ENCODE results near the gene MAPKAP1. TPM values are rescaled to one million over a fixed set of nuclear protein-coding genes. Genes with fewer than 3 reads are reported as not detected.

The MAPKAP1 gene
- total RNA-seq, 1 donor from 2014 or later = 70.7 TPM

- no peak for TF ChIP-seq POLR2A (IDR thresholded peaks at IDR 0.05)
- no peak for TF ChIP-seq CTCF (IDR thresholded peaks at IDR 0.05)
- TF ChIP-seq POLR2AphosphoS5 (IDR thresholded peaks at IDR 0.05; ENCODE audit: insufficient read depth in 1 of 2, low read depth in 1 of 2) = no peak
- H3K4me1 ChIP-seq = peaks cover under 1% of the 10 kb centered on the region
- intact Hi-C loops (cut with DNase I) = no loop called here
- no peaks in the 10 kb centered on the region for H3K36me3 ChIP-seq
- no peak overlapping the region for H3K27ac ChIP-seq
- H3K4me3 ChIP-seq = no peak overlapping the region
- no peaks in the 10 kb centered on the region for H3K9me3 ChIP-seq
- DNase-seq (ENCODE audit: extremely low spot score in 2 of 2) = no peak
- no peaks in the 10 kb centered on the region for H3K27me3 ChIP-seq
Measured at GRCh38 chr9:125431012-125431305, 276.0 kb downstream of the MAPKAP1 start.

- TF ChIP-seq POLR2A (IDR thresholded peaks at IDR 0.05) (no peak), CTCF (IDR thresholded peaks at IDR 0.05) (no peak), POLR2AphosphoS5 (IDR thresholded peaks at IDR 0.05; ENCODE audit: insufficient read depth in 1 of 2, low read depth in 1 of 2) (no peak)
- Histone ChIP-seq H3K4me1 (peaks cover 6% of the 10 kb centered on the region), H3K36me3 (no peaks in the 10 kb centered on the region), H3K9me3 (no peaks in the 10 kb centered on the region), H3K27ac (no peak overlapping the region), H3K27me3 (no peaks in the 10 kb centered on the region), H3K4me3 (no peak overlapping the region)
- no peak for DNase-seq (ENCODE audit: extremely low spot score in 2 of 2)
- intact Hi-C loops (cut with DNase I) = no loop called here
Measured at GRCh38 chr9:125430161-125431011, 276.6 kb downstream of the MAPKAP1 start.

GRCh38 chr9:125429476-125430160 is 277.4 kb downstream of the MAPKAP1 start:
- intact Hi-C loops (cut with DNase I) = no loop called here
- DNase-seq (ENCODE audit: extremely low spot score in 2 of 2) = no peak

GRCh38 chr9:125428902-125429467 is 278.0 kb downstream of the MAPKAP1 start:
- intact Hi-C loops (cut with DNase I) = no loop called here
- Histone ChIP-seq H3K27me3 (no peaks in the 10 kb centered on the region), H3K4me3 (no peak overlapping the region), H3K9me3 (no peaks in the 10 kb centered on the region), H3K27ac (no peak overlapping the region), H3K36me3 (no peaks in the 10 kb centered on the region), H3K4me1 (peaks cover 10% of the 10 kb centered on the region)
- no peak for TF ChIP-seq POLR2A (IDR thresholded peaks at IDR 0.05)
- no peak for TF ChIP-seq POLR2AphosphoS5 (IDR thresholded peaks at IDR 0.05; ENCODE audit: insufficient read depth in 1 of 2, low read depth in 1 of 2)
- TF ChIP-seq CTCF (IDR thresholded peaks at IDR 0.05) = no peak
- DNase-seq (ENCODE audit: extremely low spot score in 2 of 2) = no peak

More at GRCh38 chr9:125429476-125430160, 277.4 kb downstream of the MAPKAP1 start:
- no peak overlapping the region for H3K27ac ChIP-seq
- H3K9me3 ChIP-seq = no peaks in the 10 kb centered on the region
- no peaks in the 10 kb centered on the region for H3K27me3 ChIP-seq
- H3K4me3 ChIP-seq = no peak overlapping the region
- no peak for TF ChIP-seq CTCF (IDR thresholded peaks at IDR 0.05)
- no peak for TF ChIP-seq POLR2AphosphoS5 (IDR thresholded peaks at IDR 0.05; ENCODE audit: insufficient read depth in 1 of 2, low read depth in 1 of 2)
- no peak for TF ChIP-seq POLR2A (IDR thresholded peaks at IDR 0.05)
- no peaks in the 10 kb centered on the region for H3K36me3 ChIP-seq
- peaks cover 10% of the 10 kb centered on the region for H3K4me1 ChIP-seq

All from vagina (tissue), 2 donors.